Measurements from ENCODE around the gene CNNM2.

The CNNM2 gene

DNA sequence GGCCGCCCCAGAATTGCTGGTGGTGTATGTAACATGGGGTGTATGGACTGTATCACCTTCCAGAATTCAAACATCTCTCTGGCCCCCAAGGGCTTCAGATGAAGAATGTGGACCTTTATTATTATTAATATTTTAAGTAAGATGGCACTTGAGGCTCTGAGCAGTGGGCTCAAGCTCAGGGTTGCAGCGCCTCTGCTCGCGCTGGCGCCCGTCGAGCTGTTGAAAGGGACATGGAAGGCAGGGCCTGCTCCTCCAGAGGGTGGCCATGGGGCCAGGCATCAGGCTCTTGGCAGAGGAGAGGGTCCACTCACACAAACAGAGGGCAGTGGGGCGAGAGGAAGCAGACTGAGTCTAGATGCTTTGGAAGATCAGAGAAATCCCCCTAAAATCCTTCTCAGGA lies 154.8 kb downstream of the CNNM2 start:
- DNase-seq (ENCODE audit: low read depth, low spot score), result no peak
- no peaks in the 10 kb centered on the region for H3K27me3 ChIP-seq (ENCODE audit: insufficient read depth, insufficient read length)
- no peaks in the 10 kb centered on the region for H3K9me3 ChIP-seq (ENCODE audit: insufficient read depth, low read length)
- H3K4me1 ChIP-seq (ENCODE audit: insufficient read depth, insufficient read length), result peaks cover 2% of the 10 kb centered on the region
- H3K9ac ChIP-seq (ENCODE audit: insufficient read length, low read depth), result no peak overlapping the region
- no peak overlapping the region for H3K4me3 ChIP-seq (ENCODE audit: insufficient read length, low read depth)
- H3K36me3 ChIP-seq (ENCODE audit: insufficient read depth, insufficient read length, low read length), result peaks cover 18% of the 10 kb centered on the region
- no peak for TF ChIP-seq YY1 (IDR thresholded peaks at IDR 0.05; ENCODE audit: insufficient read depth, insufficient read length)
- TF ChIP-seq SUZ12 (IDR thresholded peaks at IDR 0.05; ENCODE audit: extremely low read depth, insufficient read depth, insufficient read length), result no peak
- TF ChIP-seq ZNF274 (IDR thresholded peaks at IDR 0.05; ENCODE audit: low read depth, low read length), result no peak

DNA sequence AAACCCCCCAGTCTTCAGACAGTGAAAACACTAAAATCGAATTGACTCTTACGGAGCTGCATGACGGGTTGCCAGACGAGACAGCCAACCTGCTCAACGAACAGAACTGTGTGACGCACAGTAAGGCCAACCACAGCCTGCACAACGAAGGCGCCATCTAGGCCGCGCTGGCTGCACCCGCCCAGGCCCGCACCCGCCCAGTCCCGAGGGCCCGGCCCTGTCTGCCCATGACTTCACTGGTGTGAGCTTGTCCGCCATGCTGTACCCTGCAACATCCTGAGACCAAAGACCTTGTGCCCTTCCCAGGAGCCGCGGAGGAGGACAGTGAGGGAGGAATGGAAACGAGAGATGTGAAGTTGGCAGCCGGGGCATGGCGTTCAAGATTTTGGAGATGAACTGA lies 158.9 kb downstream of the CNNM2 start:
- no peak overlapping the region for H3K4me3 ChIP-seq (ENCODE audit: insufficient read length, low read depth)
- TF ChIP-seq YY1 (IDR thresholded peaks at IDR 0.05; ENCODE audit: insufficient read depth, insufficient read length) (no peak), ZNF274 (IDR thresholded peaks at IDR 0.05; ENCODE audit: low read depth, low read length) (no peak), SUZ12 (IDR thresholded peaks at IDR 0.05; ENCODE audit: extremely low read depth, insufficient read depth, insufficient read length) (no peak)

DNA sequence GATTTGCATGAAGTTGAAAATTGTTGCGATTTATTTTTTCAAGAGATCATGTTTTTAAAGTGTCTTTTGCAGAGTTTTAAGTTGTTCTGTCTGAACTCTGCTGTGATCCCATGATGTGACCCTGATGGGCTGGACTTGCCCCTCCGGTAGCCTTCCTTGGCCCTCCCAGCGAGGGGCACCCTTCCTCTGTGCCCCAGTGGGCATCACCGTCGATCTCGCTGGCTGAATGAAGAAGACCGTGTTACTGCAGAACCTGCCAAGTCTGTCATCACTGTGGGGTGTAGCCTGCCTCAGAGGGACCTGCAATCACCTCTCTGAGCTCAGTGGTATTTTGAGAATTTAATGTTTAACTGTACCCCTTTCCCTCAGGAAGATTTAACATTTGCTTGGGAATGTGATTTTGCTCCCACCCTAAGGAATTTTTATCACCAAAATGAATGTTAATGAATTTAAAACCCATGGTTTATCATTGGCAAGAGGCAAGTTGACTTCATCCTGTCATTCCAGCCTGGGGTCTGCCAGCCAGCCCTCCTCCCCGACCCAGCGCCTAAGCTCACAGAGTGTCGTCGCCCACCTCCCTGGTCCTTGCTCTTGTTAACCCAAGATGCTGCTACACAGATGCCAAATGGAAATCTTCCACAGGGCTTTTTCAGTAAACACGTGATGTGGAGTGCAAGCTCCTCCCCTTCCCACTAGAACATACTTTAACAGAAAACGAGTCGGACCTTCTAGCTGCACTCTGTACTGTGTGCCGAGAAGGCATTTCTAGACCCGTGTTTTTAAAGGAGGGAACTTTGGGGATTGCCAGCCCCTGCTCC lies 159.6 kb downstream of the CNNM2 start:
- H3K9ac ChIP-seq (ENCODE audit: insufficient read length, low read depth), result no peak overlapping the region
- DNase-seq (ENCODE audit: low read depth, low spot score), result no peak
- no peaks in the 10 kb centered on the region for H3K27me3 ChIP-seq (ENCODE audit: insufficient read depth, insufficient read length)
- no peak overlapping the region for H3K4me3 ChIP-seq (ENCODE audit: insufficient read length, low read depth)
- peaks cover 24% of the 10 kb centered on the region for H3K36me3 ChIP-seq (ENCODE audit: insufficient read depth, insufficient read length, low read length)
- no peaks in the 10 kb centered on the region for H3K9me3 ChIP-seq (ENCODE audit: insufficient read depth, low read length)
- no peaks in the 10 kb centered on the region for H3K4me1 ChIP-seq (ENCODE audit: insufficient read depth, insufficient read length)
- TF ChIP-seq SUZ12 (IDR thresholded peaks at IDR 0.05; ENCODE audit: extremely low read depth, insufficient read depth, insufficient read length), result no peak
- TF ChIP-seq ZNF274 (IDR thresholded peaks at IDR 0.05; ENCODE audit: low read depth, low read length), result no peak
- no peak for TF ChIP-seq YY1 (IDR thresholded peaks at IDR 0.05; ENCODE audit: insufficient read depth, insufficient read length)

More for the DNA sequence above, 158.9 kb downstream of the CNNM2 start:
- Histone ChIP-seq H3K9ac (ENCODE audit: insufficient read length, low read depth) (no peak overlapping the region), H3K27me3 (ENCODE audit: insufficient read depth, insufficient read length) (no peaks in the 10 kb centered on the region), H3K9me3 (ENCODE audit: insufficient read depth, low read length) (no peaks in the 10 kb centered on the region), H3K36me3 (ENCODE audit: insufficient read depth, insufficient read length, low read length) (peaks cover 21% of the 10 kb centered on the region), H3K4me1 (ENCODE audit: insufficient read depth, insufficient read length) (no peaks in the 10 kb centered on the region)
- no peak for DNase-seq (ENCODE audit: low read depth, low spot score)

DNA sequence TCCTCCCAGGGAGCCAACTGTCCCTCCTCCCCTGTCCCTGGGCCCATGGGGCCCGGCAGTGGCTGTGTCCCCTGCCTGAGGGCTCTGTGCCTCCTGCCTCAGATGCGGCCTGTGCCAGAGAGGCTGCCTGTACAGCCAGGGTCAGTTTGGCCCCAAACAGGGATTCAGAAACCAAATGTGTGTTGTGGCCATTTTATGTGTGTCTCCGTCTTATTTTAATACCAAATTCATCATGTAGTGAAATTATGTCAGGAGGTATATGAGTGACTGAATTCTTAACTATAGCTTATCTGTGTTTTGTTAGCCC lies 160.2 kb downstream of the CNNM2 start:
- Histone ChIP-seq H3K9ac (ENCODE audit: insufficient read length, low read depth) (no peak overlapping the region), H3K4me3 (ENCODE audit: insufficient read length, low read depth) (no peak overlapping the region), H3K4me1 (ENCODE audit: insufficient read depth, insufficient read length) (no peaks in the 10 kb centered on the region), H3K9me3 (ENCODE audit: insufficient read depth, low read length) (no peaks in the 10 kb centered on the region), H3K36me3 (ENCODE audit: insufficient read depth, insufficient read length, low read length) (peaks cover 29% of the 10 kb centered on the region), H3K27me3 (ENCODE audit: insufficient read depth, insufficient read length) (no peaks in the 10 kb centered on the region)
- no peak for DNase-seq (ENCODE audit: low read depth, low spot score)
- TF ChIP-seq SUZ12 (IDR thresholded peaks at IDR 0.05; ENCODE audit: extremely low read depth, insufficient read depth, insufficient read length) (no peak), YY1 (IDR thresholded peaks at IDR 0.05; ENCODE audit: insufficient read depth, insufficient read length) (no peak), ZNF274 (IDR thresholded peaks at IDR 0.05; ENCODE audit: low read depth, low read length) (no peak)

DNA sequence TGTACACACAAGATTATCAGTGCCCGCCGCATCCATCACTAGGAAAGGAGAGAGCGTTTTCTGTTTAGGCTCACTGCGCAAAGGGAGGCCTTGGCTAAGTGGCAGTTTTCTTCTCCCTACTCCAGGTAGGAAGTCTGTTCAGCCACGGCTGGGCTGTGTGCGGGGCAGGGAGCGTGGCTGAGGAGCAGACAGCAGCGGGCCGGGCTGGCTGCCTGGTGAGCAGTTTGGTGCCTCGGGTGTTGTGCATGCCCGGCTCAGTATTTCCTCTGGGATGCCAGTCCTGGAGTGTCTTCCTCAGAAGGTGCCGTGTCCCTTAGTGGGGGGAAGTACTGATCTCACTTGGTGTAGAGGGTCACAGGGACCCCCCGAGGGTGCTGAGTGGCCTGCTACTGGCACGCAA lies 160.6 kb downstream of the CNNM2 start:
- DNase-seq (ENCODE audit: low read depth, low spot score), result no peak
- TF ChIP-seq ZNF274 (IDR thresholded peaks at IDR 0.05; ENCODE audit: low read depth, low read length), result no peak
- no peak for TF ChIP-seq YY1 (IDR thresholded peaks at IDR 0.05; ENCODE audit: insufficient read depth, insufficient read length)
- no peak for TF ChIP-seq SUZ12 (IDR thresholded peaks at IDR 0.05; ENCODE audit: extremely low read depth, insufficient read depth, insufficient read length)

DNA sequence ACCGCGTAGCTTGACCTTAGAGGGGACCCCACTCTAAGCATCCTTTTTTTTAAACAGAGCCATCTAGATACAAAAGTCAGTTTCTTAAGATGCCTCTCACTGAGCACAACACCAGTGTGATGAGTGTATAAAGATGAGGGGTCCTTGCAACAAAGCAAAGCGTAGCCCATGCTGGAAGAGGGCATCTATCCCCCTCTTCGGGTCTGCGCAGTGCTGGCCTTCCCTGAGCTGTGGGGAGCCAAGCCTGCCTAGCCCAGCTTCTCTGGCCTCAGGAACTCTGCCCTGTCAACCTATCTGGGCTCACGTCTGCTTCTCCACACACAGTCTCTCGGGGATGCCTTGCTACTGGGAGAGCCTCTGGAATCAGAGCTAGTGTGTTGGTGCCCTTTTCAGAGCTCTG lies 161.0 kb downstream of the CNNM2 start:
- Histone ChIP-seq H3K4me1 (ENCODE audit: insufficient read depth, insufficient read length) (no peaks in the 10 kb centered on the region), H3K27me3 (ENCODE audit: insufficient read depth, insufficient read length) (no peaks in the 10 kb centered on the region), H3K4me3 (ENCODE audit: insufficient read length, low read depth) (no peak overlapping the region), H3K36me3 (ENCODE audit: insufficient read depth, insufficient read length, low read length) (peaks cover 37% of the 10 kb centered on the region), H3K9ac (ENCODE audit: insufficient read length, low read depth) (no peak overlapping the region), H3K9me3 (ENCODE audit: insufficient read depth, low read length) (no peaks in the 10 kb centered on the region)
- no peak for TF ChIP-seq ZNF274 (IDR thresholded peaks at IDR 0.05; ENCODE audit: low read depth, low read length)
- TF ChIP-seq YY1 (IDR thresholded peaks at IDR 0.05; ENCODE audit: insufficient read depth, insufficient read length), result no peak
- no peak for TF ChIP-seq SUZ12 (IDR thresholded peaks at IDR 0.05; ENCODE audit: extremely low read depth, insufficient read depth, insufficient read length)
- no peak for DNase-seq (ENCODE audit: low read depth, low spot score)

More for the DNA sequence above, 160.6 kb downstream of the CNNM2 start:
- H3K4me1 ChIP-seq (ENCODE audit: insufficient read depth, insufficient read length), result no peaks in the 10 kb centered on the region
- no peaks in the 10 kb centered on the region for H3K9me3 ChIP-seq (ENCODE audit: insufficient read depth, low read length)
- H3K36me3 ChIP-seq (ENCODE audit: insufficient read depth, insufficient read length, low read length), result peaks cover 33% of the 10 kb centered on the region
- no peak overlapping the region for H3K9ac ChIP-seq (ENCODE audit: insufficient read length, low read depth)
- H3K27me3 ChIP-seq (ENCODE audit: insufficient read depth, insufficient read length), result no peaks in the 10 kb centered on the region
- no peak overlapping the region for H3K4me3 ChIP-seq (ENCODE audit: insufficient read length, low read depth)

DNA sequence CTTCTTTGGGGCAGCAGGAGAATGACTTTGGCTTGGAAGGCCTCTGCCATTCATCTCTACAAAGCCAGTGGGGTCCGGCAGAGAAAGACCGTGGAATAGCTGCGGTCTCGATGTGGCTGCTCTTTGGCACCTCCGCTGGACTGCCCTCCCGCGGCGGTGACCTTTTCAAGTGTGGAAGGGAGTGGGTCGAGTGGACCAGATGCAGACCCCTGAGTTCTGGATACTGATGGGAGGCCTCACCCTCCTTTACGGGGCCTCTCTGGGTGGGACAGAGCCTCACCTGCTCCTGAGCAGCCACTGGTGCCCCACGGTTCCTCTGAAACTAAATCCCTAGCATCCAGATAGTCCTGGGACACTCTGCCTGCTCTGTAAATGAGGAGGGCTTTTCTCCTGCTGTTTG lies 161.9 kb downstream of the CNNM2 start:
- Histone ChIP-seq H3K4me3 (ENCODE audit: insufficient read length, low read depth) (no peak overlapping the region), H3K9ac (ENCODE audit: insufficient read length, low read depth) (no peak overlapping the region)

More for the DNA sequence above, 161.9 kb downstream of the CNNM2 start:
- Histone ChIP-seq H3K9me3 (ENCODE audit: insufficient read depth, low read length) (no peaks in the 10 kb centered on the region), H3K27me3 (ENCODE audit: insufficient read depth, insufficient read length) (no peaks in the 10 kb centered on the region), H3K36me3 (ENCODE audit: insufficient read depth, insufficient read length, low read length) (peaks cover 43% of the 10 kb centered on the region), H3K4me1 (ENCODE audit: insufficient read depth, insufficient read length) (no peaks in the 10 kb centered on the region)
- no peak for TF ChIP-seq SUZ12 (IDR thresholded peaks at IDR 0.05; ENCODE audit: extremely low read depth, insufficient read depth, insufficient read length)
- TF ChIP-seq YY1 (IDR thresholded peaks at IDR 0.05; ENCODE audit: insufficient read depth, insufficient read length), result no peak
- no peak for TF ChIP-seq ZNF274 (IDR thresholded peaks at IDR 0.05; ENCODE audit: low read depth, low read length)
- DNase-seq (ENCODE audit: low read depth, low spot score), result no peak
